HEK293 (cell line): ENCODE results near the gene CLP1.

ENCODE experiments used
- CTCF ChIA-PET: fragments of 350-600 bp; formaldehyde crosslinking; extraction: SDS; loops from one replicate; lab custom pipeline; 2021; ENCODE audit warnings: antibody characterized with exemption; lab: Yijun Ruan, JAX
- POLR2A ChIA-PET: fragments of 300-600 bp; formaldehyde crosslinking; extraction: SDS; loops from one replicate; lab custom pipeline; 2020; ENCODE audit warnings: antibody characterized with exemption, inconsistent platforms; lab: Yijun Ruan, JAX
- H3K27ac ChIP-seq: fragments of 200-500 bp; sonication (Bioruptor generic); 2 replicates; pipeline ENCODE4 v1.5.1; 2014; ENCODE audit warnings: low read depth, low read length, control low read depth, inconsistent platforms; ENCODE audit errors: extremely low read depth
- H3K36me3 ChIP-seq, 2 experiments: fragments of 200-500 bp in 1 of 2; sonication (Bioruptor generic) in 1 of 2; 1 replicate in 1 of 2; 2 replicates in 1 of 2; pipeline ENCODE4 v1.5.1; 2014 to 2017; ENCODE audit warnings: inconsistent platforms in 2 of 2, low read length in 2 of 2; ENCODE audit not compliant: control insufficient read depth in 2 of 2, insufficient read depth in 1 of 2
- H3K4me1 ChIP-seq: fragments of 200-500 bp; sonication (Bioruptor generic); 2 replicates; pipeline ENCODE4 v1.5.1; 2014; ENCODE audit warnings: mild to moderate bottlenecking, low read length, inconsistent platforms; ENCODE audit not compliant: control insufficient read depth, insufficient read depth
- H3K4me3 ChIP-seq: 2 replicates; pipeline ENCODE4 v1.5.1; 2011; ENCODE audit warnings: low read depth, mild to moderate bottlenecking, control low read depth, low read length, moderate library complexity
- H3K9me3 ChIP-seq: fragments of 200-500 bp; sonication (Bioruptor generic); 2 replicates; pipeline ENCODE4 v1.5.1; 2014; ENCODE audit warnings: low read depth, low read length, inconsistent platforms; ENCODE audit not compliant: control insufficient read depth, insufficient read depth
- RBAK ChIP-seq: fragments of 450-650 bp; formaldehyde crosslinking; IDR thresholded peaks from 2 replicates; pipeline ENCODE4 v1.5.1; 2016; ENCODE audit warnings: missing biosample characterization, missing genetic modification characterization
- SETDB1 ChIP-seq: IDR thresholded peaks from one replicate; pipeline ENCODE4 v1.6.1; 2017; ENCODE audit warnings: mild to moderate bottlenecking, low read length, moderate library complexity, mixed read lengths; ENCODE audit not compliant: insufficient read length
- TCF7L2 ChIP-seq: IDR thresholded peaks from 2 replicates; pipeline ENCODE4 v1.6.1; 2011; ENCODE audit warnings: low read depth, mild to moderate bottlenecking, inconsistent platforms, low read length, moderate library complexity, borderline replicate concordance
- YY1 ChIP-seq: fragments of 450-650 bp; formaldehyde crosslinking; IDR thresholded peaks from 2 replicates; pipeline ENCODE4 v1.5.1; 2018; ENCODE audit warnings: missing biosample characterization, missing genetic modification characterization
- ZNF132 ChIP-seq: fragments of 450-650 bp; formaldehyde crosslinking; IDR thresholded peaks from 2 replicates; pipeline ENCODE4 v1.5.1; 2017; ENCODE audit warnings: missing biosample characterization, missing genetic modification characterization, borderline replicate concordance
- ZNF223 ChIP-seq: fragments of 450-650 bp; formaldehyde crosslinking; IDR thresholded peaks from 2 replicates; pipeline ENCODE4 v1.5.1; 2016; ENCODE audit warnings: missing biosample characterization, missing genetic modification characterization
- ZNF23 ChIP-seq: fragments of 450-650 bp; formaldehyde crosslinking; IDR thresholded peaks from 2 replicates; pipeline ENCODE4 v1.5.1; 2016; ENCODE audit warnings: missing biosample characterization, missing genetic modification characterization, borderline replicate concordance
- ZNF266 ChIP-seq: fragments of 450-650 bp; formaldehyde crosslinking; IDR thresholded peaks from 2 replicates; pipeline ENCODE4 v1.5.1; 2016; ENCODE audit warnings: missing biosample characterization, missing genetic modification characterization, low read depth
- ZNF416 ChIP-seq: fragments of 450-650 bp; formaldehyde crosslinking; IDR thresholded peaks from 2 replicates; pipeline ENCODE4 v1.5.1; 2016; ENCODE audit warnings: missing biosample characterization, missing genetic modification characterization
- ZNF664 ChIP-seq: fragments of 450-650 bp; formaldehyde crosslinking; IDR thresholded peaks from 2 replicates; pipeline ENCODE4 v1.5.1; 2016; ENCODE audit warnings: missing biosample characterization, missing genetic modification characterization
- TF ChIP-seq, protein P1 (sequence below): fragments of 450-650 bp; formaldehyde crosslinking; IDR thresholded peaks from 2 replicates; pipeline ENCODE4 v1.5.1; 2016; ENCODE audit warnings: missing biosample characterization, missing genetic modification characterization
- TF ChIP-seq, protein P2 (sequence below): fragments of 450-650 bp; formaldehyde crosslinking; IDR thresholded peaks from 2 replicates; pipeline ENCODE4 v1.5.1; 2016; ENCODE audit warnings: missing biosample characterization, missing genetic modification characterization
- TF ChIP-seq, protein P3 (sequence below): fragments of 450-650 bp; formaldehyde crosslinking; IDR thresholded peaks from 2 replicates; pipeline ENCODE4 v1.5.1; 2017; ENCODE audit warnings: missing biosample characterization, missing genetic modification characterization
- TF ChIP-seq, protein P4 (sequence below): sonication (generic); formaldehyde crosslinking; IDR thresholded peaks from 2 replicates; pipeline ENCODE4 v1.8.1; 2022; ENCODE audit warnings: mild to moderate bottlenecking, moderate library complexity, missing genetic modification reagents
- TF ChIP-seq, protein P5 (sequence below): fragments of 450-650 bp; formaldehyde crosslinking; IDR thresholded peaks from 2 replicates; pipeline ENCODE4 v1.5.1; 2017; ENCODE audit warnings: missing biosample characterization, missing genetic modification characterization
- TF ChIP-seq, protein P6 (sequence below): fragments of 450-650 bp; formaldehyde crosslinking; IDR thresholded peaks from 2 replicates; pipeline ENCODE4 v1.5.1; 2017; ENCODE audit warnings: missing biosample characterization, missing genetic modification characterization
- TF ChIP-seq, protein P7 (sequence below): fragments of 450-650 bp; formaldehyde crosslinking; IDR thresholded peaks from 2 replicates; pipeline ENCODE4 v1.5.1; 2016; ENCODE audit warnings: missing biosample characterization, missing genetic modification characterization
- TF ChIP-seq, protein P8 (sequence below): fragments of 450-650 bp; IDR thresholded peaks from 2 replicates; pipeline ENCODE4 v1.5.1; 2018; ENCODE audit warnings: missing biosample characterization, mild to moderate bottlenecking, missing genetic modification characterization

The CLP1 gene

DNA sequence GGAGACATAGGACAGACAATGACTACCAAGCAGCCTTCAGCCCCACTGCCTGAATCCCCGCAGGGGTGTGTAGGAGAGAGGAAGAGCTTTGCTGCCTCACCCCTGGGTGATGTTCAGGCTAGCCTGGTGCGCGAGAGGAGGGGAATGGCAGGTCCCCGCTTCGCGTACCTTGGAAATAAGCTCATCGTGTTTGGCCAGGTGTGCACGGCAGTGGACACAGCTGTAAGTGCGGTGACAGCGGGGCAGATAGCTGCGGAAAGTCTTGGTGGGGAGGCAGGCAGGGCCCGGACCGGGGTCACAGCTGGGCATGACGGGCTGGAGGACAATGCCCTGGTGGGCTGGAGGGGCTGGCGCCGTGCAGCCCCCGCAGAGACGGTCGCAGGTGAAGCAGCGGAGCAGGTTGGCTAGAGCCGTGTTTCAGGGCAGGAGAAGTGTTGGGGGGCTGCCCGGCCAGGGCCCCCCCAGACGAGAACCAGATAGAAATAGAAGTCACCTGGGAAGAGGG, 10.7 kb upstream of the CLP1 start:
- Histone ChIP-seq H3K36me3 (no peaks in the 10 kb centered on the region), H3K4me3 (no peak overlapping the region), H3K9me3 (no peaks in the 10 kb centered on the region), H3K4me1 (0 out of 2 replicates have a peak, but pooled peaks cover 6% of the 10 kb centered on the region), H3K27ac (no peak overlapping the region)
- no peak for TF ChIP-seq ZNF132
- no peak for TF ChIP-seq YY1 (tag by site-specific recombination)
- TF ChIP-seq RBAK (tag by site-specific recombination) = no peak
- TF ChIP-seq, protein P1, sequence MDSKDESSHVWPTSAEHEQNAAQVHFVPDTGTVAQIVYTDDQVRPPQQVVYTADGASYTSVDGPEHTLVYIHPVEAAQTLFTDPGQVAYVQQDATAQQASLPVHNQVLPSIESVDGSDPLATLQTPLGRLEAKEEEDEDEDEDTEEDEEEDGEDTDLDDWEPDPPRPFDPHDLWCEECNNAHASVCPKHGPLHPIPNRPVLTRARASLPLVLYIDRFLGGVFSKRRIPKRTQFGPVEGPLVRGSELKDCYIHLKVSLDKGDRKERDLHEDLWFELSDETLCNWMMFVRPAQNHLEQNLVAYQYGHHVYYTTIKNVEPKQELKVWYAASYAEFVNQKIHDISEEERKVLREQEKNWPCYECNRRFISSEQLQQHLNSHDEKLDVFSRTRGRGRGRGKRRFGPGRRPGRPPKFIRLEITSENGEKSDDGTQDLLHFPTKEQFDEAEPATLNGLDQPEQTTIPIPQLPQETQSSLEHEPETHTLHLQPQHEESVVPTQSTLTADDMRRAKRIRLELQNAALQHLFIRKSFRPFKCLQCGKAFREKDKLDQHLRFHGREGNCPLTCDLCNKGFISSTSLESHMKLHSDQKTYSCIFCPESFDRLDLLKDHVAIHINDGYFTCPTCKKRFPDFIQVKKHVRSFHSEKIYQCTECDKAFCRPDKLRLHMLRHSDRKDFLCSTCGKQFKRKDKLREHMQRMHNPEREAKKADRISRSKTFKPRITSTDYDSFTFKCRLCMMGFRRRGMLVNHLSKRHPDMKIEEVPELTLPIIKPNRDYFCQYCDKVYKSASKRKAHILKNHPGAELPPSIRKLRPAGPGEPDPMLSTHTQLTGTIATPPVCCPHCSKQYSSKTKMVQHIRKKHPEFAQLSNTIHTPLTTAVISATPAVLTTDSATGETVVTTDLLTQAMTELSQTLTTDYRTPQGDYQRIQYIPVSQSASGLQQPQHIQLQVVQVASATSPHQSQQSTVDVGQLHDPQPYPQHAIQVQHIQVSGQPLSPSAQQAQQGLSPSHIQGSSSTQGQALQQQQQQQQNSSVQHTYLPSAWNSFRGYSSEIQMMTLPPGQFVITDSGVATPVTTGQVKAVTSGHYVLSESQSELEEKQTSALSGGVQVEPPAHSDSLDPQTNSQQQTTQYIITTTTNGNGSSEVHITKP (tag by site-specific recombination) = no peak
- no peak for TF ChIP-seq ZNF664 (tag by site-specific recombination)
- TF ChIP-seq, protein P2, sequence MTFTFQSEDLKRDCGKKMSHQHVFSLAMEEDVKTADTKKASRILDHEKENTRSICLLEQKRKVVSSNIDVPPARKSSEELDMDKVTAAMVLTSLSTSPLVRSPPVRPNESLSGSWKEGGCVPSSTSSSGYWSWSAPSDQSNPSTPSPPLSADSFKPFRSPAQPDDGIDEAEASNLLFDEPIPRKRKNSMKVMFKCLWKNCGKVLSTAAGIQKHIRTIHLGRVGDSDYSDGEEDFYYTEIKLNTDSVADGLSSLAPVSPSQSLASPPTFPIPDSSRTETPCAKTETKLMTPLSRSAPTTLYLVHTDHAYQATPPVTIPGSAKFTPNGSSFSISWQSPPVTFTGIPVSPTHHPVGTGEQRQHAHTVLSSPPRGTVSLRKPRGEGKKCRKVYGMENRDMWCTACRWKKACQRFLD (tag by site-specific recombination) = no peak
- TF ChIP-seq, protein P3, sequence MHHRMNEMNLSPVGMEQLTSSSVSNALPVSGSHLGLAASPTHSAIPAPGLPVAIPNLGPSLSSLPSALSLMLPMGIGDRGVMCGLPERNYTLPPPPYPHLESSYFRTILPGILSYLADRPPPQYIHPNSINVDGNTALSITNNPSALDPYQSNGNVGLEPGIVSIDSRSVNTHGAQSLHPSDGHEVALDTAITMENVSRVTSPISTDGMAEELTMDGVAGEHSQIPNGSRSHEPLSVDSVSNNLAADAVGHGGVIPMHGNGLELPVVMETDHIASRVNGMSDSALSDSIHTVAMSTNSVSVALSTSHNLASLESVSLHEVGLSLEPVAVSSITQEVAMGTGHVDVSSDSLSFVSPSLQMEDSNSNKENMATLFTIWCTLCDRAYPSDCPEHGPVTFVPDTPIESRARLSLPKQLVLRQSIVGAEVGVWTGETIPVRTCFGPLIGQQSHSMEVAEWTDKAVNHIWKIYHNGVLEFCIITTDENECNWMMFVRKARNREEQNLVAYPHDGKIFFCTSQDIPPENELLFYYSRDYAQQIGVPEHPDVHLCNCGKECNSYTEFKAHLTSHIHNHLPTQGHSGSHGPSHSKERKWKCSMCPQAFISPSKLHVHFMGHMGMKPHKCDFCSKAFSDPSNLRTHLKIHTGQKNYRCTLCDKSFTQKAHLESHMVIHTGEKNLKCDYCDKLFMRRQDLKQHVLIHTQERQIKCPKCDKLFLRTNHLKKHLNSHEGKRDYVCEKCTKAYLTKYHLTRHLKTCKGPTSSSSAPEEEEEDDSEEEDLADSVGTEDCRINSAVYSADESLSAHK = no peak
- no peak for TF ChIP-seq ZNF23 (tag by site-specific recombination)
- TF ChIP-seq, protein P4, sequence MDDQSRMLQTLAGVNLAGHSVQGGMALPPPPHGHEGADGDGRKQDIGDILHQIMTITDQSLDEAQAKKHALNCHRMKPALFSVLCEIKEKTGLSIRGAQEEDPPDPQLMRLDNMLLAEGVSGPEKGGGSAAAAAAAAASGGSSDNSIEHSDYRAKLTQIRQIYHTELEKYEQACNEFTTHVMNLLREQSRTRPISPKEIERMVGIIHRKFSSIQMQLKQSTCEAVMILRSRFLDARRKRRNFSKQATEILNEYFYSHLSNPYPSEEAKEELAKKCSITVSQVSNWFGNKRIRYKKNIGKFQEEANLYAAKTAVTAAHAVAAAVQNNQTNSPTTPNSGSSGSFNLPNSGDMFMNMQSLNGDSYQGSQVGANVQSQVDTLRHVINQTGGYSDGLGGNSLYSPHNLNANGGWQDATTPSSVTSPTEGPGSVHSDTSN (CRISPR knock-in tag) = no peak
- TF ChIP-seq, protein P5, sequence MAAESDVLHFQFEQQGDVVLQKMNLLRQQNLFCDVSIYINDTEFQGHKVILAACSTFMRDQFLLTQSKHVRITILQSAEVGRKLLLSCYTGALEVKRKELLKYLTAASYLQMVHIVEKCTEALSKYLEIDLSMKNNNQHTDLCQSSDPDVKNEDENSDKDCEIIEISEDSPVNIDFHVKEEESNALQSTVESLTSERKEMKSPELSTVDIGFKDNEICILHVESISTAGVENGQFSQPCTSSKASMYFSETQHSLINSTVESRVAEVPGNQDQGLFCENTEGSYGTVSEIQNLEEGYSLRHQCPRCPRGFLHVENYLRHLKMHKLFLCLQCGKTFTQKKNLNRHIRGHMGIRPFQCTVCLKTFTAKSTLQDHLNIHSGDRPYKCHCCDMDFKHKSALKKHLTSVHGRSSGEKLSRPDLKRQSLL (tag by site-specific recombination) = no peak
- TF ChIP-seq ZNF416 (tag by site-specific recombination) = no peak
- no peak for TF ChIP-seq ZNF266 (tag by site-specific recombination)
- POLR2A ChIA-PET = interaction anchor here (0.6 to 1.2 kb wide), 4 partner anchors 31 to 154 kb away, joined by 3 to 9 read pairs (median 4); partner anchors contain the start of genes MED19 and TMX2
- CTCF ChIA-PET = interaction anchor here (0.6 to 1.4 kb wide), 3 partner anchors 104 to 164 kb away, joined by 3 to 4 read pairs (median 4); no protein-coding TSS in a partner anchor

DNA sequence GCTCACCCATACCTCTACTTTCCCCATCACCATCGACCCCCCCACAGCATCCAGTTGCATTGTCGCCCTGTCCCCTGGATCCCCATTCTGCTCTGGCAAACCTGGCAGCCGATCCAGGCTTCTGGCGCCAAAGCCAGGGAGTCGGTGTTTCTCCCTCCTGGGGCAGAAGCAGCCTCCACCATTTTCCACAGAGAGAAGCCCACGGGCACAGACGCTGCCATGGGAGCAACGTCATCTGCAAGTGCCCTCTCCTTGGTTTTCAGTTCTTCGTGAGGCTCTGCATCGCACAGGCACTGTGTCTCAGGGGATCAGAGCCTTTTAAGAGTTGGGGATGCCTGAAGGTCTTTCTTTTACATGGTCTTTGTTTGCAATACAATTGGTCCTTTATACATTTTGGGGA, 10.2 kb upstream of the CLP1 start:
- Histone ChIP-seq H3K4me3 (no peak overlapping the region), H3K27ac (no peak overlapping the region), H3K9me3 (no peaks in the 10 kb centered on the region), H3K36me3 (no peaks in the 10 kb centered on the region), H3K4me1 (0 out of 2 replicates have a peak, but pooled peaks cover 6% of the 10 kb centered on the region)
- ChIA-PET POLR2A (interaction anchor here (0.6 to 1.0 kb wide), 3 partner anchors 31 to 73 kb away, joined by 3 to 9 read pairs (median 4); partner anchors contain the start of genes MED19 and TMX2), CTCF (interaction anchor here (0.6 to 1.4 kb wide), 3 partner anchors 105 to 165 kb away, joined by 3 to 4 read pairs (median 4); no protein-coding TSS in a partner anchor)
- TF ChIP-seq TCF7L2 (no peak), ZNF223 (no peak), SETDB1 (no peak)
- TF ChIP-seq, protein P6, sequence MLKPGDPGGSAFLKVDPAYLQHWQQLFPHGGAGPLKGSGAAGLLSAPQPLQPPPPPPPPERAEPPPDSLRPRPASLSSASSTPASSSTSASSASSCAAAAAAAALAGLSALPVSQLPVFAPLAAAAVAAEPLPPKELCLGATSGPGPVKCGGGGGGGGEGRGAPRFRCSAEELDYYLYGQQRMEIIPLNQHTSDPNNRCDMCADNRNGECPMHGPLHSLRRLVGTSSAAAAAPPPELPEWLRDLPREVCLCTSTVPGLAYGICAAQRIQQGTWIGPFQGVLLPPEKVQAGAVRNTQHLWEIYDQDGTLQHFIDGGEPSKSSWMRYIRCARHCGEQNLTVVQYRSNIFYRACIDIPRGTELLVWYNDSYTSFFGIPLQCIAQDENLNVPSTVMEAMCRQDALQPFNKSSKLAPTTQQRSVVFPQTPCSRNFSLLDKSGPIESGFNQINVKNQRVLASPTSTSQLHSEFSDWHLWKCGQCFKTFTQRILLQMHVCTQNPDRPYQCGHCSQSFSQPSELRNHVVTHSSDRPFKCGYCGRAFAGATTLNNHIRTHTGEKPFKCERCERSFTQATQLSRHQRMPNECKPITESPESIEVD (tag by site-specific recombination) = no peak
- TF ChIP-seq, protein P7, sequence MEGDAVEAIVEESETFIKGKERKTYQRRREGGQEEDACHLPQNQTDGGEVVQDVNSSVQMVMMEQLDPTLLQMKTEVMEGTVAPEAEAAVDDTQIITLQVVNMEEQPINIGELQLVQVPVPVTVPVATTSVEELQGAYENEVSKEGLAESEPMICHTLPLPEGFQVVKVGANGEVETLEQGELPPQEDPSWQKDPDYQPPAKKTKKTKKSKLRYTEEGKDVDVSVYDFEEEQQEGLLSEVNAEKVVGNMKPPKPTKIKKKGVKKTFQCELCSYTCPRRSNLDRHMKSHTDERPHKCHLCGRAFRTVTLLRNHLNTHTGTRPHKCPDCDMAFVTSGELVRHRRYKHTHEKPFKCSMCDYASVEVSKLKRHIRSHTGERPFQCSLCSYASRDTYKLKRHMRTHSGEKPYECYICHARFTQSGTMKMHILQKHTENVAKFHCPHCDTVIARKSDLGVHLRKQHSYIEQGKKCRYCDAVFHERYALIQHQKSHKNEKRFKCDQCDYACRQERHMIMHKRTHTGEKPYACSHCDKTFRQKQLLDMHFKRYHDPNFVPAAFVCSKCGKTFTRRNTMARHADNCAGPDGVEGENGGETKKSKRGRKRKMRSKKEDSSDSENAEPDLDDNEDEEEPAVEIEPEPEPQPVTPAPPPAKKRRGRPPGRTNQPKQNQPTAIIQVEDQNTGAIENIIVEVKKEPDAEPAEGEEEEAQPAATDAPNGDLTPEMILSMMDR (tag by site-specific recombination) = no peak
- TF ChIP-seq, protein P8, sequence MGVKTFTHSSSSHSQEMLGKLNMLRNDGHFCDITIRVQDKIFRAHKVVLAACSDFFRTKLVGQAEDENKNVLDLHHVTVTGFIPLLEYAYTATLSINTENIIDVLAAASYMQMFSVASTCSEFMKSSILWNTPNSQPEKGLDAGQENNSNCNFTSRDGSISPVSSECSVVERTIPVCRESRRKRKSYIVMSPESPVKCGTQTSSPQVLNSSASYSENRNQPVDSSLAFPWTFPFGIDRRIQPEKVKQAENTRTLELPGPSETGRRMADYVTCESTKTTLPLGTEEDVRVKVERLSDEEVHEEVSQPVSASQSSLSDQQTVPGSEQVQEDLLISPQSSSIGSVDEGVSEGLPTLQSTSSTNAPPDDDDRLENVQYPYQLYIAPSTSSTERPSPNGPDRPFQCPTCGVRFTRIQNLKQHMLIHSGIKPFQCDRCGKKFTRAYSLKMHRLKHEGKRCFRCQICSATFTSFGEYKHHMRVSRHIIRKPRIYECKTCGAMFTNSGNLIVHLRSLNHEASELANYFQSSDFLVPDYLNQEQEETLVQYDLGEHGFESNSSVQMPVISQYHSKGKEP (tag by site-specific recombination) = no peak
